SIG-M5 treated with dmso at 0.1 percent for 504 hours (cell line): Measurements from ENCODE around the gene UFSP2.
A peak's percentile ranks its signal among the peaks of the same experiment; 100 is the strongest.
"Not testable (repeated sequence)": the region's sequence is repeated elsewhere in the genome, so short reads cannot be mapped to it uniquely, and the experiment has no call there.

ENCODE experiments used
- DNase-seq: peaks from one replicate; lab custom pipeline; 2025; ENCODE audit not compliant: unreplicated experiment; lab: John Stamatoyannopoulos, UW

The UFSP2 gene

GRCh38 chr4:185387957-185388356 is 37.8 kb downstream of the UFSP2 start:
- DNase-seq: no peak

DNA sequence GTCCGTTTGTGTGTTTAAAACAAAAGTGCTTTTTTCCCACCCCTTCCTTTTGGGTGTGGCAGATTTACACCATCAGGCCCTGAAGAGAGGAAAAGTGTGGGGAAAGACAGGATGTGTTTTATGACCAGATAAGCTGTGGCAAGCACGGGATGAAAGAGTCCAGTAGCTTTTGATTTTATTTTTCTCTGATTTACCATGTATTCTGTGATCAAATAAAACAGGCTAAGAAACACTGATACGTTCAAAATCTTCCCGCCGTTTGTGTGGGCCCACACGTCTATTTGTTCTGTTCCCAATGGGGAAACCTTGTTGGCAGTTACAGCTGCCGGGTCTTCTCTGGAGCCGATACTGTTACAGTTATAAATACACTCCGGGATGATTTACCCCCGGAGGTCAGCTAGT is 40.8 kb downstream of the UFSP2 start:
- no peak for DNase-seq

- no peak for DNase-seq
Measured at GRCh38 chr4:185384061-185384460, 41.7 kb downstream of the UFSP2 start.

GRCh38 chr4:185383451-185383850 is 42.3 kb downstream of the UFSP2 start:
- DNase-seq: peak; percentile 22

DNA sequence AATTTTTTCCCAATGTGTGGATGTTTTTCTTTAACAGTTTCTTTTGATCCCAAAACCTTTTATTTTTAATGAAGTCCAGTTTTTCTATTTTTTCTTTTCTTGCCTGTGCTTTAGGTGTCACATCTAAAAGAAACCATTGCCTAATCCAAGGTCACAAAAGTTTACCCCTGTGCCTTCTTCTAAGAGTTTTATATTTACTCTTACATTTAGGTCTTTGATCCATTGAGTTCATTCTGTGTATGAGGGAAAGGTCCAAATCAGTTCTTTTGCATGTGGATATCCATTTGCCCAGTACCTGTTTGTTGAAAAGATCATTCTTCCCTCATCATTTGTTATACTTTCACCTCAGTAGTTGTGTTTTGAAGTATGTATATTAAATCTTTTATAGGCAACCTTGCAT is 43.0 kb downstream of the UFSP2 start:
- DNase-seq: no peak

GRCh38 chr4:185381288-185382196 is 44.2 kb downstream of the UFSP2 start:
- no peak for DNase-seq

- no peak for DNase-seq
Measured at GRCh38 chr4:185380320-185380719, 45.4 kb downstream of the UFSP2 start.

GRCh38 chr4:185379326-185380295 is 46.2 kb downstream of the UFSP2 start:
- DNase-seq: no peak

DNA sequence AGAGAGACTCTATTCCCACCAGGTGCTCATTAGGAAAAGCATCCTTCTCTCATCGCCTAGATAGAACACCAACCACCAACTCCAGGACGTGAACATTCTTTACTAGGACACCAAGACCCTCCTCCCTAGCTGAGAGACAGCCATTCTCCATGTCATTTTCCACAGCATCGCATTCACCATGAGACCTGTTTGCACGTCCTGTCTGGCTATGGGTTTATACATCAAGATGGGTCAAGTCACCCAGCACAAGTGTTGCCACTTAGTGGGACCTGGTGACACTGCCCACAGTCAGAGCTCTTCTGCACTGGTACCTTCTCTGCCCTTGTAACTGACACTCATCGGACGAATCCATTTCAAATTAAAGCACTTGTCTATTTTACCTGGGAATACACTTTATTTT is 47.5 kb downstream of the UFSP2 start:
- no peak for DNase-seq

DNA sequence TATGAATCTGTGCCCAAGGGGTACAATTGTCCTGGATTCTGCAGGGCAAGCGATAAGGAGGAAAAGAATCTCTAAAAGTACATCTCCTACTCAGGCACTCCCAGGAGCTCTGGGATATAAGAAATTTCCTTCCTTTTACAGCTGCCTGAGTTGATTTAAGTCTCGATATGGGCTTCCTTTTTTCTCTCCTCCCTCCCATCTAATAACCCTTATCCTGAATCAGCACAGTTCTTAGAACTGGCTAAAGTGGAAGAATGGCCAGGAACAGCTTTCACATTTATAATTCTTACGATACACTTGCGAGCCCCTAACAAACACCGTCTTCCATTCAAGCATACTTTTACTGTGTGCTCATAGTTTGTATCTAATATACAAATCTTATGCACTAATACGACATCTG is 51.2 kb downstream of the UFSP2 start:
- no peak for DNase-seq

- DNase-seq: no peak
Measured at GRCh38 chr4:185374027-185374426, 51.7 kb downstream of the UFSP2 start.

GRCh38 chr4:185371702-185372101 is 54.1 kb downstream of the UFSP2 start:
- no peak for DNase-seq

- DNase-seq: no peak
Measured at GRCh38 chr4:185370268-185370949, 55.4 kb downstream of the UFSP2 start.

- DNase-seq: no peak
Measured at GRCh38 chr4:185369731-185370130, 56.0 kb downstream of the UFSP2 start.

DNA sequence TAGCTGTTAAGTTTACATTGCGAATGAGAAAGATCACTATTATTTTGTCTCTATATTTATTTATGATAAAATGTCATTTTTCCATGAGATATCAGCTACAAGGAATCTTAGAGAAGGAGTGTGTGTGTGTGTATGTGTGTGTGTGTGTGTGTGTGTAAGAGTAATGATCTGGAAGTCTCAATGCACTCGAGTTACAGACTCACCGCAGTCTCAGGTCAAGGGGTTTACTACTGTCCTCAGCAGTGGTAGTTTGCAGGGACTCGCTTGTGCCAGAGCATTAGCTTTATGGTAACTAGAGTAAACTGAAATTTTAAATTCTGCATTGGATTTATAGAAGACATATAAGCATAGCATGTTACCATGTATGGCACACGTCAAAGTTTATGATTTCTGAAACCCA is 60.9 kb downstream of the UFSP2 start:
- DNase-seq: no peak

GRCh38 chr4:185363251-185363650 is 62.5 kb downstream of the UFSP2 start:
- DNase-seq: no peak

GRCh38 chr4:185362570-185362969 is 63.2 kb downstream of the UFSP2 start:
- not testable (repeated sequence) for DNase-seq

GRCh38 chr4:185361872-185362271 is 63.9 kb downstream of the UFSP2 start:
- DNase-seq: no peak

DNA sequence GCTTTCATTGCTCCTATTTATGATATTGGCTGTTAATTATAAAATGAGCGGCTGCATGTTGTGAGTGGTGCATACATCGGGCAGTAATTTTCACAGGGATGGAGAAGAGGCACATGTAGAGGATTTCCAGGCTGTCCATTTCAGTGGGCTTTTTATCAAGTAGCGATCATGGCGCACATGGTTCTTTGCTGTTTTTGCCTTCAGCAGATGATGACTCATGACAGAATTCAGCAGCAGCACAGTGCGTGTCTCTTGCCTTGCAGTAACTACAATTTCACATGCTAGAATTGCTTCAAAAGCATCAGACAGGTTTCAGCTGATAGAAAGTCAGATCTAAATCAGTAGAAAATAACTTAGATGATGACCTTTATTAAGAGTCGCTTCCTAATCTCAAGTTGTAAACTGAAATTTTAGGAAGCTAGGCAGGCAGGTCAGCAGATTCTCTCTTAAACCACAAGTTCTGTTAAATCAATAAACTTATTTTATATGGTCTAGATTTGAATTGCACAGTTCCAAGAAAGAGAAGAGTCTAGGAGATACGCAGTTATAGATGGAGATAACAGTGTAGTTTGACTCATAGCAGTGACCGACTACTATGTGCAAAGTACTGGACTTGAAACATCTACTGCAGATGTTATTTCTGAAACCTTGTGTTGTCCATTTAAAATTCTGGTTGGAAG is 65.9 kb downstream of the UFSP2 start:
- DNase-seq: no peak

- no peak for DNase-seq
Measured at GRCh38 chr4:185358959-185359358, 66.8 kb downstream of the UFSP2 start.

DNA sequence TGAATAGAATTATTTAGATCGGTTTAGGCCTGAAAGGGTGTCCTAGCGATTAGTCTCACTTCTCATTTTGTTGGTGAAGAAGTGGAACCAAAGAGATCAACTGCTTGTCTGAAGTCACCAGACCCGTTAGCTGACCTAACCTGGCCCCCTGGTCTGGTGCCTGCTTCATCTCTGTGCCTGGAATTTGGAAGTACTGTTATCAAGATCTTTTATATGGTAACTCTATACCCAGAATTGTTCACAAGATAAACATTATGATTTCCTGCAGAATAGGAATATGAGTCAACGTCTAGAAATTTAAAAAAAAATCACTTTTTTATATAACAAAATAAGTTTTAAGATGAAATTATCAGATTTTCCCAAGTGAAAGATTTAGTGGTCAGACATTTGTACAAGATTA is 67.2 kb downstream of the UFSP2 start:
- no peak for DNase-seq
